ENCODE results near the gene NUP37.

DNA sequence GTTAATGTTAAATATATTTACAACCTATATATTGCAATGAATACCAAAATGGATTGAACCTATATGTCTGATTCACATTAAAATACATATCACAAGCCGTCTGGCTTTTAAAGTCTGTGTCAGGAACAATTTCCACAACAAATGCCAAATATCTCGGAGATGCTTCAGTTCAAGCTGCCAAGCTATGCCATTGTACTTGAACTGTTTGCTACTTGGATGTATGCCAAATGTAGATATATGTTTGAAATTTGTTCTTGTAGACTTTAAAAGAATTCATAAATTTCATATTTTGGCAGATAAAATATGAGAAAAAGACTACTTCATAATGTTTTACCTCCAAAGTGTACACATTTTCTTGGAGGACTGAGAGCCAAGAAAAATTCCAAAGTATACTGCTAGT is 95.1 kb downstream of the NUP37 start:
- TF ChIP-seq MXD4 (CRISPR knock-in tag; IDR thresholded peaks at IDR 0.05), result no peak
- TF ChIP-seq MAFG (CRISPR knock-in tag; IDR thresholded peaks at IDR 0.05), result no peak
- TF ChIP-seq POLR2AphosphoS5 (IDR thresholded peaks at IDR 0.05; ENCODE audit: low read depth, low read length), result no peak
- TF ChIP-seq YEATS2 (CRISPR knock-in tag; IDR thresholded peaks at IDR 0.05; ENCODE audit: borderline replicate concordance), result no peak
- TF ChIP-seq EP300 (IDR thresholded peaks at IDR 0.05; ENCODE audit: low read depth in 2 of 2, low read length in 2 of 2), result no peak
- no peak for TF ChIP-seq EP300 (CRISPR knock-in tag; IDR thresholded peaks at IDR 0.05; ENCODE audit: borderline replicate concordance)
- no peak for TF ChIP-seq ZNF501 (CRISPR knock-in tag; IDR thresholded peaks at IDR 0.05)
- no peak for TF ChIP-seq RAD21 (CRISPR knock-in tag; IDR thresholded peaks at IDR 0.05)
- TF ChIP-seq, protein P1, sequence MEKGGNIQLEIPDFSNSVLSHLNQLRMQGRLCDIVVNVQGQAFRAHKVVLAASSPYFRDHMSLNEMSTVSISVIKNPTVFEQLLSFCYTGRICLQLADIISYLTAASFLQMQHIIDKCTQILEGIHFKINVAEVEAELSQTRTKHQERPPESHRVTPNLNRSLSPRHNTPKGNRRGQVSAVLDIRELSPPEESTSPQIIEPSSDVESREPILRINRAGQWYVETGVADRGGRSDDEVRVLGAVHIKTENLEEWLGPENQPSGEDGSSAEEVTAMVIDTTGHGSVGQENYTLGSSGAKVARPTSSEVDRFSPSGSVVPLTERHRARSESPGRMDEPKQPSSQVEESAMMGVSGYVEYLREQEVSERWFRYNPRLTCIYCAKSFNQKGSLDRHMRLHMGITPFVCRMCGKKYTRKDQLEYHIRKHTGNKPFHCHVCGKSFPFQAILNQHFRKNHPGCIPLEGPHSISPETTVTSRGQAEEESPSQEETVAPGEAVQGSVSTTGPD (CRISPR knock-in tag; IDR thresholded peaks at IDR 0.05), result no peak
- TF ChIP-seq JUNB (CRISPR knock-in tag; IDR thresholded peaks at IDR 0.05; ENCODE audit: borderline replicate concordance), result no peak
- TF ChIP-seq ZNF274 (CRISPR knock-in tag; IDR thresholded peaks at IDR 0.05), result no peak
- TF ChIP-seq, protein P2, sequence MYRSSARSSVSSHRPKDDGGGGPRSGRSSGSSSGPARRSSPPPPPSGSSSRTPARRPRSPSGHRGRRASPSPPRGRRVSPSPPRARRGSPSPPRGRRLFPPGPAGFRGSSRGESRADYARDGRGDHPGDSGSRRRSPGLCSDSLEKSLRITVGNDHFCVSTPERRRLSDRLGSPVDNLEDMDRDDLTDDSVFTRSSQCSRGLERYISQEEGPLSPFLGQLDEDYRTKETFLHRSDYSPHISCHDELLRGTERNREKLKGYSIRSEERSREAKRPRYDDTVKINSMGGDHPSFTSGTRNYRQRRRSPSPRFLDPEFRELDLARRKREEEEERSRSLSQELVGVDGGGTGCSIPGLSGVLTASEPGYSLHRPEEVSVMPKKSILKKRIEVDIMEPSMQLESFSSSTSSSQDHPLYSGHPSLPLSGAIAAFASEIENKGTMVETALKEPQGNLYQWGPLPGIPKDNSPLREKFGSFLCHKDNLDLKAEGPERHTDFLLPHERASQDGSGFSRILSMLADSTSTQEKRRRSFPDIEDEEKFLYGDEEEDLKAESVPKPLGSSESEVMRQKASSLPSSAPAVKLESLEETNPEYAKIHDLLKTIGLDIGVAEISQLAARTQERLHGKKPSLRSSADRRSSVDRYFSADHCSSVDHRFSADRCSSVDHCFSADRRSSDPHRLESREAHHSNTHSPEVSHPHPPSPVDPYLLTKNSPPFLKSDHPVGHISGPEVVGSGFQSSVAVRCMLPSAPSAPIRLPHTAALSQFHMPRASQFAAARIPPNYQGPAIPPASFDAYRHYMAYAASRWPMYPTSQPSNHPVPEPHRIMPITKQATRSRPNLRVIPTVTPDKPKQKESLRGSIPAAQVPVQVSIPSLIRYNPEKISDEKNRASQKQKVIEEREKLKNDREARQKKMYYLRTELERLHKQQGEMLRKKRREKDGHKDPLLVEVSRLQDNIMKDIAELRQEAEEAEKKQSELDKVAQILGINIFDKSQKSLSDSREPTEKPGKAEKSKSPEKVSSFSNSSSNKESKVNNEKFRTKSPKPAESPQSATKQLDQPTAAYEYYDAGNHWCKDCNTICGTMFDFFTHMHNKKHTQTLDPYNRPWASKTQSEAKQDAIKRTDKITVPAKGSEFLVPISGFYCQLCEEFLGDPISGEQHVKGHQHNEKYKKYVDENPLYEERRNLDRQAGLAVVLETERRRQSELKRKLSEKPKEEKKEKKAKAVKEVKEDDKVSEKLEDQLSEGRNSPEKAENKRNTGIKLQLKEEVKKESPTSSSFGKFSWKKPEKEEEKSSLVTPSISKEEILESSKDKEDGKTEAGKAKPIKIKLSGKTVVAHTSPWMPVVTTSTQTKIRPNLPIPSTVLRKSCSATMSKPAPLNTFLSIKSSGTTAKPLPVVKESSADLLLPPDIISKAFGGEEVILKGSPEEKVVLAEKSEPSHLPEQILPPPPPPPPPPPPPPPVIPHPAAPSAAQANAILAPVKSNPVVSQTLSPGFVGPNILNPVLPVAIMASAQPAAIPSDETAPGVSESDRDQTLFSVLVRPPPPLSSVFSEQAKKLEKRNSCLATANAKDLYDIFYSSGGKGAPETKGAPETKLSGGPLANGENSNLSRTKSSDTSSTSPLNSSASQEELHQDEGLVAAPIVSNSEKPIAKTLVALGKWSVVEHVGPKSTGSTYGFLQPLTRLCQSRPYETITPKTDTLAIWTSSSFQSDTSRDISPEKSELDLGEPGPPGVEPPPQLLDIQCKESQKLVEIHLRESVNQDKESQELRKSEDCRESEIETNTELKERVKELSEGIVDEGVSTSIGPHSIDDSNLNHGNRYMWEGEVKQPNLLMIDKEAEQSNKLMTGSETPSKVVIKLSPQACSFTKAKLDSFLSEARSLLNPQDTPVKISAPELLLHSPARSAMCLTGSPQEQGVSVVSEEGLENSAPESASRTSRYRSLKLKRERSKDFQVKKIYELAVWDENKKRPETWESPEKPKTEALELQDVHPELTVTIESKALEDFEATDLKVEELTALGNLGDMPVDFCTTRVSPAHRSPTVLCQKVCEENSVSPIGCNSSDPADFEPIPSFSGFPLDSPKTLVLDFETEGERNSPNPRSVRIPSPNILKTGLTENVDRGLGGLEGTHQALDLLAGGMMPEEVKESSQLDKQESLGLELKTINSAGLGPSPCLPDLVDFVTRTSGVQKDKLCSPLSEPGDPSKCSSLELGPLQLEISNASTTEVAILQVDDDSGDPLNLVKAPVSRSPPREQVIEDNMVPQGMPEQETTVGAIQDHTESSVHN (CRISPR knock-in tag; IDR thresholded peaks at IDR 0.05), result no peak
- TF ChIP-seq ZNF33A (CRISPR knock-in tag; IDR thresholded peaks at IDR 0.05; ENCODE audit: borderline replicate concordance), result no peak
- no peak for TF ChIP-seq ZNF577 (CRISPR knock-in tag; IDR thresholded peaks at IDR 0.05; ENCODE audit: borderline replicate concordance, low read depth)
- no peak for TF ChIP-seq PITX1 (CRISPR knock-in tag; IDR thresholded peaks at IDR 0.05)
